ENCODE data around the gene PARD3B. TPM values are rescaled to one million over a fixed set of nuclear protein-coding genes. Genes with fewer than 3 reads are reported as not detected.

PARD3B gene
- total and polyA plus RNA-seq, 2 donors from 2014 or later = 5.3 to 29.6 TPM

DNA sequence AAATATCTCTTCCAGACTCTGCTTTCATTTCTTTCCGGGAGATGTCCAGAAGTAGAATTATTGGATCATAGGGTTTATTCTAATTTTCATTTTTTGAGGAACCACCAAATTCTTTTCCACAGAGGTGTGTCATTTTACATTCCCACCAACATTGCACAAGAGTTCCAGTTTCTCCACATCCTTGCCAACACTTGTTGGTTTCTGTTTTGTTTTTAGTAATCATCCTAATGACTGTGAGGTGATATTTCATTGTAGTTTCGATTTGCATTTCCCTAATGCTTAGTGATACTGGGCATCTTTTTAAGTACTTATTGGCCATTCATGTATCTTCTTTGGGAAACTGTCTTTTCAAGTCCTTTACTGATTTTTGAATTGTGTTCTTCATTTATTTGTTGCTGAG, 513.1 kb downstream of the PARD3B start:
- peaks cover 0 to 4% (median 0%) of the 10 kb centered on the region in 3 donors for H3K9me3 ChIP-seq (ENCODE audit: control insufficient read depth in 2 of 3, insufficient read depth in 1 of 3, low read length in 3 of 3)
- intact Hi-C loops (cut with DNase I) = no loop called here
- H3K9ac ChIP-seq (ENCODE audit: low read length in 3 of 3) = no peak overlapping the region
- H3K27me3 ChIP-seq (ENCODE audit: control insufficient read depth, insufficient read depth, low read length) = no peaks in the 10 kb centered on the region
- H3K27ac ChIP-seq (ENCODE audit: low read depth in 2 of 2, low read length in 2 of 2) = no peak overlapping the region
- TF ChIP-seq, protein P1, sequence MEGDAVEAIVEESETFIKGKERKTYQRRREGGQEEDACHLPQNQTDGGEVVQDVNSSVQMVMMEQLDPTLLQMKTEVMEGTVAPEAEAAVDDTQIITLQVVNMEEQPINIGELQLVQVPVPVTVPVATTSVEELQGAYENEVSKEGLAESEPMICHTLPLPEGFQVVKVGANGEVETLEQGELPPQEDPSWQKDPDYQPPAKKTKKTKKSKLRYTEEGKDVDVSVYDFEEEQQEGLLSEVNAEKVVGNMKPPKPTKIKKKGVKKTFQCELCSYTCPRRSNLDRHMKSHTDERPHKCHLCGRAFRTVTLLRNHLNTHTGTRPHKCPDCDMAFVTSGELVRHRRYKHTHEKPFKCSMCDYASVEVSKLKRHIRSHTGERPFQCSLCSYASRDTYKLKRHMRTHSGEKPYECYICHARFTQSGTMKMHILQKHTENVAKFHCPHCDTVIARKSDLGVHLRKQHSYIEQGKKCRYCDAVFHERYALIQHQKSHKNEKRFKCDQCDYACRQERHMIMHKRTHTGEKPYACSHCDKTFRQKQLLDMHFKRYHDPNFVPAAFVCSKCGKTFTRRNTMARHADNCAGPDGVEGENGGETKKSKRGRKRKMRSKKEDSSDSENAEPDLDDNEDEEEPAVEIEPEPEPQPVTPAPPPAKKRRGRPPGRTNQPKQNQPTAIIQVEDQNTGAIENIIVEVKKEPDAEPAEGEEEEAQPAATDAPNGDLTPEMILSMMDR (IDR thresholded peaks at IDR 0.05; ENCODE audit: borderline replicate concordance, extremely low read depth, insufficient read depth) = no peak
- H3K4me3 ChIP-seq (ENCODE audit: low read length in 3 of 3) = no peak overlapping the region
- FAIRE-seq = no peak
- DNase-seq = no peak
- H3K4me1 ChIP-seq (ENCODE audit: control insufficient read depth in 2 of 3, insufficient read depth in 2 of 3, low read depth in 1 of 3, low read length in 3 of 3) = no peaks in the 10 kb centered on the region
- H3K36me3 ChIP-seq (ENCODE audit: control insufficient read depth in 2 of 3, insufficient read depth in 3 of 3, low read length in 3 of 3) = no peaks in the 10 kb centered on the region

DNA sequence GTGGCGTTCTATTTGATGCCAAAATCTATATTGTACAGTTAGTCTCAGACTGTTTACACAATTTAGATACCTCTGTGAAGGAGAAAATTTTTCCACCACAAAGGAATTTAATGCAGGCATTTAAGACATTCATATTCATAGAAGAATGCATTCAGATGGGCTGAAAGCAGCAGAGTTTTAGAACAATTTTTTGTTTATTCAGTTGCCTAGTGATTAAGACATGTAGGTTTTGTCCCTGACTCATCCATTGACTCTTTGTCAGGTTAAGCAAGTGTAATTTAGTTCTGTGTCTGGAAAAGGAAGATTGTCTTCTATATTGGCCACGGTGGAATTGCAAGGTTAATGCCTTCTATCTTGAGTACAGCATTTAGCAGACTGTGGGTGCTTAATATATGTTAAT, 515.0 kb downstream of the PARD3B start:
- DNase-seq = no peak
- Histone ChIP-seq H3K27me3 (ENCODE audit: control insufficient read depth, insufficient read depth, low read length) (no peaks in the 10 kb centered on the region), H3K9ac (ENCODE audit: low read length in 3 of 3) (no peak overlapping the region), H3K27ac (ENCODE audit: low read depth in 2 of 2, low read length in 2 of 2) (no peak overlapping the region), H3K4me1 (ENCODE audit: control insufficient read depth in 2 of 3, insufficient read depth in 2 of 3, low read depth in 1 of 3, low read length in 3 of 3) (no peaks in the 10 kb centered on the region), H3K4me3 (ENCODE audit: low read length in 3 of 3) (no peak overlapping the region), H3K36me3 (ENCODE audit: control insufficient read depth in 2 of 3, insufficient read depth in 3 of 3, low read length in 3 of 3) (no peaks in the 10 kb centered on the region), H3K9me3 (ENCODE audit: control insufficient read depth in 2 of 3, insufficient read depth in 1 of 3, low read length in 3 of 3) (peaks cover 0 to 4% (median 0%) of the 10 kb centered on the region in 3 donors)
- FAIRE-seq = no peak
- TF ChIP-seq, protein P1 (IDR thresholded peaks at IDR 0.05; ENCODE audit: borderline replicate concordance, extremely low read depth, insufficient read depth) = no peak
- intact Hi-C loops (cut with DNase I) = no loop called here

DNA sequence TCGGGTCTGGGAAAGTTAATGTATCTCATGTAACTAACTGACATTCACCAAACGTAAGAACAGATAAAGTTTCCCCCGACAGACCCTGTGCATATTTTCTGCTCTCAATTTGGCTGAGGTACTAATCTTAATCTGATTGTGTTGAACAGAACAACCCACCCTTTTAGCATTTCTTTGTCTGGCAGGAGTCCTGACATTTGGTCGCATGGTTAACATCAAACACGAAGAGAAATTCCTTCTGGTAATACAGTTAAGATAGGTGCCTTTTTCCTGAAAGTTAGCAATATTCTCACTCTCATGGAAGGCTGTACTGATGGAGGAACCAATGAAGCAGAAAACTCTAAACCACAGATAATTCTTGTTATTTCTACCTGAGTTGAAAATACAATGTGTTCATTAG, 520.8 kb downstream of the PARD3B start:
- no peaks in the 10 kb centered on the region for H3K4me1 ChIP-seq (ENCODE audit: control insufficient read depth in 2 of 3, insufficient read depth in 2 of 3, low read depth in 1 of 3, low read length in 3 of 3)
- FAIRE-seq (no peak), DNase-seq (no peak)
- H3K27ac ChIP-seq (ENCODE audit: low read depth in 2 of 2, low read length in 2 of 2) = no peak overlapping the region
- H3K9me3 ChIP-seq (ENCODE audit: control insufficient read depth in 2 of 3, insufficient read depth in 1 of 3, low read length in 3 of 3) = no peaks in the 10 kb centered on the region
- TF ChIP-seq, protein P1 (IDR thresholded peaks at IDR 0.05; ENCODE audit: borderline replicate concordance, extremely low read depth, insufficient read depth) = no peak
- no peak overlapping the region for H3K4me3 ChIP-seq (ENCODE audit: low read length in 3 of 3)
- intact Hi-C loops (cut with DNase I) = no loop called here
- H3K9ac ChIP-seq (ENCODE audit: low read length in 3 of 3) = no peak overlapping the region
- H3K27me3 ChIP-seq (ENCODE audit: control insufficient read depth, insufficient read depth, low read length) = no peaks in the 10 kb centered on the region
- H3K36me3 ChIP-seq (ENCODE audit: control insufficient read depth in 2 of 3, insufficient read depth in 3 of 3, low read length in 3 of 3) = no peaks in the 10 kb centered on the region

DNA sequence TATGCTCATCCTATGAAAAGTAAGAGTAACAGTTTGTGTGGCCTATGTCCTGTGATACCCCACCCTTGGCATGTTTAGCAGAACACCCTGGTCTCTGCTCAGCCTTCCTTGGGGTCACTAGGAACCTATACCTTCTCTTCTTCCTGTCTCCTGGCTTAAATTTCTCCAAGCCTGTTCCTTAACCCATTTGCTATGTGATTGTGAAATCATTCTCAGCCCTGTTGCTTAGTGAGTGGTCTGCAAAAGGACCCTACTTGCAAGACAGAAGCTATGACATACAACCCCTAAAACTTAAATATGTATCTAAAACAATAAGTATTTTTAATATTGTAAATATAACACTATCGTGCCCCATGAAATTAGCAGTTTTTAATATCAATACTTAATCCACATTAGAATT, 524.7 kb downstream of the PARD3B start:
- no peak for DNase-seq
- intact Hi-C loops (cut with DNase I) = no loop called here
- no peaks in the 10 kb centered on the region for H3K36me3 ChIP-seq (ENCODE audit: control insufficient read depth in 2 of 3, insufficient read depth in 3 of 3, low read length in 3 of 3)
- no peaks in the 10 kb centered on the region for H3K4me1 ChIP-seq (ENCODE audit: control insufficient read depth in 2 of 3, insufficient read depth in 2 of 3, low read depth in 1 of 3, low read length in 3 of 3)
- H3K9ac ChIP-seq (ENCODE audit: low read length in 3 of 3) = no peak overlapping the region
- no peak overlapping the region for H3K4me3 ChIP-seq (ENCODE audit: low read length in 3 of 3)
- no peak for FAIRE-seq
- no peaks in the 10 kb centered on the region for H3K9me3 ChIP-seq (ENCODE audit: control insufficient read depth in 2 of 3, insufficient read depth in 1 of 3, low read length in 3 of 3)
- no peak overlapping the region for H3K27ac ChIP-seq (ENCODE audit: low read depth in 2 of 2, low read length in 2 of 2)
- no peaks in the 10 kb centered on the region for H3K27me3 ChIP-seq (ENCODE audit: control insufficient read depth, insufficient read depth, low read length)
- TF ChIP-seq, protein P1 (IDR thresholded peaks at IDR 0.05; ENCODE audit: borderline replicate concordance, extremely low read depth, insufficient read depth) = no peak
